ENCODE results near the gene GPSM1.

- TF ChIP-seq CTCF (IDR thresholded peaks at IDR 0.05) = no peak
- no peak for TF ChIP-seq POLR2A (IDR thresholded peaks at IDR 0.05)
- TF ChIP-seq POLR2AphosphoS5 (IDR thresholded peaks at IDR 0.05; ENCODE audit: insufficient read depth in 1 of 2, low read depth in 1 of 2) = no peak
Observed at GRCh38 chr9:136351252-136351800, 24.0 kb downstream of the GPSM1 start.
